ENCODE results near the gene TGFBI. TPM values are rescaled to one million over a fixed set of nuclear protein-coding genes. Genes with fewer than 3 reads are reported as not detected.

Gene TGFBI
- total and polyA plus RNA-seq, 4 donors = 66.1 to 245 (median 132) TPM

DNA sequence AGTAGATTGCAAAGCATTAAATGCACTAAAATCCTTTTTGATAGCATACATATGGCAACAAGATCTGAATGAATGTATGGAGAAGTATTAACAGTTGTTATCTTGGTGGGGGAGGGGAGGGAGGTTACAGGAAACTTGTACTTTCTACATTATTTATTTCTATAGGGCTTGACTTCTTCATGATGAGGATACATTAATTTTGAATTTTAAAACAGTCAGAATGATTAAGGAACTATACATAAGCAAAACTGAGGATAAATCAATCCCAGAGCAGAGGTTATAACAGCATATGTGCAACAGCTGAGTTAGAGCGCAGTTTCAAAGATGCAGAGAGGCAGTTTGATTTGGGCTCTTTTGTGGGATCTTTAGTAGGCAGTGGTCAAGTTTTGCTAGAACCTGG, 80.0 kb downstream of the TGFBI start:
- no peaks in the 10 kb centered on the region for H3K36me3 ChIP-seq (ENCODE audit: control insufficient read depth, insufficient read depth, low read length)
- H3K4me1 ChIP-seq (ENCODE audit: control insufficient read depth, insufficient read depth, low read length) = no peaks in the 10 kb centered on the region
- H3K4me3 ChIP-seq (ENCODE audit: low read depth, low read length) = no peak overlapping the region
- H3K27ac ChIP-seq (ENCODE audit: low read depth, low read length) = no peak overlapping the region
- no peak for DNase-seq (ENCODE audit: low read depth in 4 of 6, low spot score in 6 of 6)
- H3K27me3 ChIP-seq (ENCODE audit: control insufficient read depth, insufficient read depth, low read length) = no peaks in the 10 kb centered on the region
- WGBS (ENCODE audit: insufficient coverage) = 100% methylated on average over 1 of the region's 1 CpG
- H3K9me3 ChIP-seq (ENCODE audit: control insufficient read depth, insufficient read depth, low read length) = no peaks in the 10 kb centered on the region

GRCh38 chr5:136109453-136110135, 80.8 kb downstream of the TGFBI start:
- no peaks in the 10 kb centered on the region for H3K27me3 ChIP-seq (ENCODE audit: control insufficient read depth, insufficient read depth, low read length)
- H3K27ac ChIP-seq (ENCODE audit: low read depth, low read length) = no peak overlapping the region
- no peaks in the 10 kb centered on the region for H3K4me1 ChIP-seq (ENCODE audit: control insufficient read depth, insufficient read depth, low read length)
- 89% methylated on average over 3 of the region's 5 CpGs for WGBS (ENCODE audit: insufficient coverage)
- no peaks in the 10 kb centered on the region for H3K9me3 ChIP-seq (ENCODE audit: control insufficient read depth, insufficient read depth, low read length)
- no peak for DNase-seq (ENCODE audit: low read depth in 4 of 6, low spot score in 6 of 6)
- H3K36me3 ChIP-seq (ENCODE audit: control insufficient read depth, insufficient read depth, low read length) = no peaks in the 10 kb centered on the region
- H3K4me3 ChIP-seq (ENCODE audit: low read depth, low read length) = no peak overlapping the region

Small RNAs within 50 kb of the gene (small RNA-seq; reads per million reads assigned to genes)
- gene VTRNA2-1 (ENCODE audit: low replicate concordance) = 0.24 reads per million, percentile 16 among the genes with 10 or more reads in this experiment

Other genes with a start within 250 kb of the TGFBI start
- gene SLC25A48, start 194.3 kb upstream of the TGFBI start, total RNA-seq = 1 to 10 TPM; 6.8 to 6.9 TPM
- 10 to 100 TPM; 40.1 to 50.2 TPM for gene SLC25A48, start 194.3 kb upstream of the TGFBI start, polyA plus RNA-seq (ENCODE audit: insufficient read length in 2 of 2)
- not detected for gene IL9, start 133.1 kb upstream of the TGFBI start, total RNA-seq
- gene IL9, start 133.1 kb upstream of the TGFBI start, polyA plus RNA-seq (ENCODE audit: insufficient read length in 2 of 2) = 1 to 10 TPM; 1.0 to 1.3 TPM
- not detected for gene LECT2, start 74.0 kb upstream of the TGFBI start, total RNA-seq
- gene LECT2, start 74.0 kb upstream of the TGFBI start, polyA plus RNA-seq (ENCODE audit: insufficient read length in 2 of 2) = 1 to 10 TPM; 1.7 to 2.1 TPM
- gene SMAD5, start 103.9 kb downstream of the TGFBI start, total RNA-seq = 10 to 100 TPM; 74.6 to 89.0 TPM
- gene SMAD5, start 103.9 kb downstream of the TGFBI start, polyA plus RNA-seq (ENCODE audit: insufficient read length in 2 of 2) = 10 to 100 TPM; 30.5 to 45.4 TPM
- gene SMIM32, start 164.2 kb downstream of the TGFBI start, total RNA-seq = 1 to 10 TPM; 1.6 to 2.2 TPM
- 1 to 10 TPM; 8.1 to 8.8 TPM for gene SMIM32, start 164.2 kb downstream of the TGFBI start, polyA plus RNA-seq (ENCODE audit: insufficient read length in 2 of 2)